GM19239 (cell line): ENCODE data around the gene PPP4R2.
"Not testable (repeated sequence)": the region's sequence is repeated elsewhere in the genome, so short reads cannot be mapped to it uniquely, and the experiment has no call there.

ENCODE experiments used
- DNase-seq: peaks from one replicate; pipeline ENCODE4 v3.0.0; 2011; ENCODE audit warnings: low spot score; ENCODE audit not compliant: insufficient read length
- FAIRE-seq: peaks from 2 replicates; lab custom pipeline; 2011; peaks lifted over from hg19 to GRCh38; lab: Jason Lieb, UNC

Gene PPP4R2

GRCh38 chr3:73061416-73061815 is 64.8 kb downstream of the PPP4R2 start, which contains the start of gene EBLN2:
TSS of gene EBLN2 (plus strand) at chr3:73061659. CDS start at chr3:73062082, 423 bp downstream.
- FAIRE-seq (no peak), DNase-seq (no peak)

GRCh38 chr3:73066243-73066642 is 69.6 kb downstream of the PPP4R2 start:
- FAIRE-seq, DNase-seq: not testable (repeated sequence)

GRCh38 chr3:73068419-73068818 is 71.8 kb downstream of the PPP4R2 start:
- DNase-seq (no peak), FAIRE-seq (no peak)

- FAIRE-seq = no peak
These were observed 72.6 kb downstream of the PPP4R2 start for GRCh38 chr3:73069187-73069586.

GRCh38 chr3:73069775-73070444 is 73.3 kb downstream of the PPP4R2 start:
- FAIRE-seq = no peak
- DNase-seq = no peak

More at GRCh38 chr3:73069187-73069586, 72.6 kb downstream of the PPP4R2 start:
- DNase-seq = no peak

- FAIRE-seq (peak; percentile 4), DNase-seq (no peak)
These were observed 74.3 kb downstream of the PPP4R2 start for GRCh38 chr3:73070675-73071575.

GRCh38 chr3:73071952-73072351 is 75.3 kb downstream of the PPP4R2 start:
- no peak for DNase-seq
- FAIRE-seq = no peak

GRCh38 chr3:73072634-73073033 is 76.0 kb downstream of the PPP4R2 start:
- DNase-seq = no peak

GRCh38 chr3:73073091-73073707 is 76.6 kb downstream of the PPP4R2 start:
- DNase-seq (no peak), FAIRE-seq (no peak)

More at GRCh38 chr3:73072634-73073033, 76.0 kb downstream of the PPP4R2 start:
- FAIRE-seq = no peak

- no peak for FAIRE-seq
- no peak for DNase-seq
These were observed 78.2 kb downstream of the PPP4R2 start for GRCh38 chr3:73074781-73075180.

- DNase-seq (no peak), FAIRE-seq (no peak)
These were observed 83.8 kb downstream of the PPP4R2 start for GRCh38 chr3:73080216-73080966.

- FAIRE-seq = no peak
- DNase-seq = no peak
These were observed 84.5 kb downstream of the PPP4R2 start for GRCh38 chr3:73081140-73081539.

GRCh38 chr3:73084170-73084569 is 87.6 kb downstream of the PPP4R2 start:
- FAIRE-seq (no peak), DNase-seq (no peak)

GRCh38 chr3:73086071-73086494 is 89.5 kb downstream of the PPP4R2 start:
- FAIRE-seq (peak; percentile 88), DNase-seq (no peak)

GRCh38 chr3:73094129-73094528 is 97.5 kb downstream of the PPP4R2 start:
- FAIRE-seq = no peak

GRCh38 chr3:73094951-73095350 is 98.3 kb downstream of the PPP4R2 start:
- FAIRE-seq = no peak
- DNase-seq = no peak

More at GRCh38 chr3:73094129-73094528, 97.5 kb downstream of the PPP4R2 start:
- DNase-seq = no peak

GRCh38 chr3:73096169-73096568 is 99.6 kb downstream of the PPP4R2 start:
- DNase-seq (no peak), FAIRE-seq (no peak)

GRCh38 chr3:73098026-73098425 is 101.4 kb downstream of the PPP4R2 start:
- DNase-seq = no peak
- no peak for FAIRE-seq

- DNase-seq = no peak
- no peak for FAIRE-seq
These were observed 102.3 kb downstream of the PPP4R2 start for GRCh38 chr3:73098873-73099272.
